Liver (tissue), 5 donors: ENCODE measurements around the gene TTC7B. TPM values are rescaled to one million over a fixed set of nuclear protein-coding genes. Genes with fewer than 3 reads are reported as not detected.

Experiments used
- EGR1 ChIP-seq, 2 donors: IDR thresholded peaks; 2 replicates each; pipeline ENCODE4 v1.6.1; 2016 to 2018; ENCODE audit warnings: antibody characterized with exemption in 2 of 2, low read depth in 2 of 2
- FOXA2 ChIP-seq: IDR thresholded peaks from 2 replicates; pipeline ENCODE4 v1.6.1; 2016; ENCODE audit warnings: antibody characterized with exemption
- polyA plus RNA-seq, 2 donors: library from polyadenylated mRNA; stranded (reverse) in 1 of 2; unstranded in 1 of 2; fragments of 200-250 nt in 1 of 2; fragments of >200 nt in 1 of 2; fragmentation: Nextera tagmentation in 1 of 2; extraction: Ambion mirVana in 1 of 2; gene quantifications; one replicate each; pipeline versions ENCODE4 v1.2.1 to v1.2.3, GENCODE V29; 2013 to 2015
- total RNA-seq, 2 donors: library from RNA; depleted of rRNA; stranded (reverse); fragments of >200 nt; gene quantifications; one replicate each; pipeline ENCODE4 v1.2.3, GENCODE V29; 2014
- TF ChIP-seq, protein P1 (sequence below): IDR thresholded peaks from 2 replicates; pipeline ENCODE4 v1.6.1; 2016; ENCODE audit warnings: antibody characterized with exemption
- TF ChIP-seq, protein P2 (sequence below): IDR thresholded peaks from 2 replicates; pipeline ENCODE4 v1.6.1; 2016; ENCODE audit warnings: antibody characterized with exemption
- donor health status: healthy.
- donor health status: healthy.
- donor health status: healthy.

Gene TTC7B
- total and polyA plus RNA-seq, 4 donors = 9.1 to 31.0 (median 12.5) TPM

DNA sequence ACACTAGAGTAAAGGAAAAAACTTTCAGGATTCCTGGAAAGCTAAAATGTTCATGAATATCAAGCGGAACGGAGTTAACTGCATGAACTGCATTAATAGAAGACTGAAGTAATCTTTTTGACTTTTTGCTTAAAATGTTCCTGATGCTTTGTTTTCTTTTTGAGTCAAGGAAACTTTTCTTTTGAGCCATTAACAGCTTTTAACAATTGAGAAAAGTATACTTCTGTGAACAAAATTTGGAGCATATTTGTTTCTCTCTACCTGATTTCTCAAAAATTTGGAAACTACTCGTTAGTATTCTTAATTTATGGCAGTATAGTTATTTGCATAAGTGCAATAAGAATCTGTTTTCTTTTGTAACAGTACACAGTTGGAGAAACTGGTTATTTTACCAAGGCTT, 340.9 kb downstream of the TTC7B start (continued):
- TF ChIP-seq, protein P1, sequence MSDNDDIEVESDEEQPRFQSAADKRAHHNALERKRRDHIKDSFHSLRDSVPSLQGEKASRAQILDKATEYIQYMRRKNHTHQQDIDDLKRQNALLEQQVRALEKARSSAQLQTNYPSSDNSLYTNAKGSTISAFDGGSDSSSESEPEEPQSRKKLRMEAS = no peak
- TF ChIP-seq, protein P2, sequence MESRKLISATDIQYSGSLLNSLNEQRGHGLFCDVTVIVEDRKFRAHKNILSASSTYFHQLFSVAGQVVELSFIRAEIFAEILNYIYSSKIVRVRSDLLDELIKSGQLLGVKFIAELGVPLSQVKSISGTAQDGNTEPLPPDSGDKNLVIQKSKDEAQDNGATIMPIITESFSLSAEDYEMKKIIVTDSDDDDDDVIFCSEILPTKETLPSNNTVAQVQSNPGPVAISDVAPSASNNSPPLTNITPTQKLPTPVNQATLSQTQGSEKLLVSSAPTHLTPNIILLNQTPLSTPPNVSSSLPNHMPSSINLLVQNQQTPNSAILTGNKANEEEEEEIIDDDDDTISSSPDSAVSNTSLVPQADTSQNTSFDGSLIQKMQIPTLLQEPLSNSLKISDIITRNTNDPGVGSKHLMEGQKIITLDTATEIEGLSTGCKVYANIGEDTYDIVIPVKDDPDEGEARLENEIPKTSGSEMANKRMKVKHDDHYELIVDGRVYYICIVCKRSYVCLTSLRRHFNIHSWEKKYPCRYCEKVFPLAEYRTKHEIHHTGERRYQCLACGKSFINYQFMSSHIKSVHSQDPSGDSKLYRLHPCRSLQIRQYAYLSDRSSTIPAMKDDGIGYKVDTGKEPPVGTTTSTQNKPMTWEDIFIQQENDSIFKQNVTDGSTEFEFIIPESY = no peak
- TF ChIP-seq EGR1 (IDR thresholded peaks at IDR 0.05; ENCODE audit: low read depth in 2 of 2) (no peak), FOXA2 (no peak)

Other genes starting within 250 kb of the TTC7B start
- 1 to 10 TPM; 1.4 to 2.3 TPM for gene RPS6KA5, start 244.2 kb upstream of the TTC7B start, total RNA-seq
- 1 to 10 TPM in 1 of 2 donors, under 1 TPM in 1; 0.52 to 1.1 TPM for gene RPS6KA5, start 244.2 kb upstream of the TTC7B start, polyA plus RNA-seq